PC-9 (cell line): Measurements from ENCODE around the gene ABTB2. TPM values are rescaled to one million over a fixed set of nuclear protein-coding genes. Genes with fewer than 3 reads are reported as not detected.

ENCODE experiments used
- BruUV-seq: library from RNA; stranded (reverse); fragments of 400-500 nt; replicated peaks from 2 replicates; lab custom pipeline; 2021; lab: Mats Ljungman, UMichigan
- CTCF ChIA-PET: fragments of 300-600 bp; sonication (Branson Sonifier 250); formaldehyde crosslinking; loops from one replicate; lab custom pipeline; 2022; ENCODE audit warnings: antibody characterized with exemption; lab: Charles Lee
- POLR2A ChIA-PET: fragments of 300-600 bp; sonication (Branson Sonifier 250); formaldehyde crosslinking; loops from one replicate; lab custom pipeline; 2022; ENCODE audit warnings: antibody characterized with exemption; ENCODE audit not compliant: unreplicated experiment; lab: Charles Lee
- DNase-seq, 2 experiments: peaks; one replicate each; pipeline versions ENCODE4 v3.0.0 to v3.0.0-alpha.2; 2015 to 2022; ENCODE audit warnings: mixed read lengths in 1 of 2
- H2AFZ ChIP-seq: fragments of 200-600 bp; sonication (generic); 2 replicates; pipeline ENCODE4 v1.8.1; 2017; ENCODE audit warnings: antibody characterized with exemption
- H3F3A ChIP-seq: fragments of 200-600 bp; sonication (generic); 2 replicates; pipeline ENCODE4 v1.8.1; 2017; ENCODE audit warnings: antibody characterized with exemption, mild to moderate bottlenecking, low read depth; ENCODE audit not compliant: insufficient read depth
- H3K27ac ChIP-seq: fragments of 200-600 bp; sonication (generic); 2 replicates; pipeline ENCODE4 v1.6.1; 2016; ENCODE audit warnings: mixed run types
- H3K27me3 ChIP-seq: fragments of 200-600 bp; sonication (generic); 2 replicates; pipeline ENCODE4 v1.6.1; 2016; ENCODE audit warnings: low read depth, mixed run types; ENCODE audit not compliant: insufficient read depth
- H3K36me3 ChIP-seq: fragments of 200-600 bp; sonication (generic); 2 replicates; pipeline ENCODE4 v1.6.1; 2016; ENCODE audit warnings: low read depth, mixed run types
- H3K4me1 ChIP-seq: fragments of 200-600 bp; sonication (generic); replicated peaks from 2 replicates; pipeline ENCODE4 v1.6.1; 2016; ENCODE audit warnings: mixed run types; ENCODE audit not compliant: insufficient read depth
- H3K4me2 ChIP-seq: fragments of 200-600 bp; sonication (generic); 2 replicates; pipeline ENCODE4 v1.6.1; 2017; ENCODE audit warnings: mixed run types
- H3K4me3 ChIP-seq: fragments of 200-600 bp; sonication (generic); 2 replicates; pipeline ENCODE4 v1.6.1; 2016; ENCODE audit warnings: mixed run types
- H3K79me2 ChIP-seq: fragments of 200-600 bp; sonication (generic); 2 replicates; pipeline ENCODE4 v1.6.1; 2017; ENCODE audit warnings: low read depth, mixed run types
- H3K9me2 ChIP-seq: fragments of 200-600 bp; sonication (generic); 2 replicates; pipeline ENCODE4 v1.8.1; 2017; ENCODE audit warnings: mild to moderate bottlenecking; ENCODE audit not compliant: insufficient read depth
- H3K9me3 ChIP-seq: fragments of 200-600 bp; sonication (generic); 2 replicates; pipeline ENCODE4 v1.8.1; 2016; ENCODE audit warnings: low read depth; ENCODE audit not compliant: insufficient read depth
- H4K20me1 ChIP-seq: fragments of 200-600 bp; sonication (generic); 2 replicates; pipeline ENCODE4 v1.8.1; 2017; ENCODE audit not compliant: insufficient read depth
- EZH2 ChIP-seq: fragments of 200-600 bp; sonication (generic); IDR thresholded peaks from 2 replicates; pipeline ENCODE4 v1.8.0; 2017; ENCODE audit warnings: antibody characterized with exemption, low read depth
- intact Hi-C: fragments of 100-400 bp; cut with micrococcal nuclease; formaldehyde crosslinking; loops from one replicate; pipeline ENCODE4 v1.10.0; 2022; ENCODE audit not compliant: unreplicated experiment
- total RNA-seq: library from RNA; stranded (reverse); gene quantifications from 2 replicates; pipeline ENCODE4 v1.2.3, GENCODE V29; 2021
- TF ChIP-seq, protein P1 (sequence below): fragments of 200-600 bp; sonication (generic); conservative IDR thresholded peaks from 2 replicates; pipeline ENCODE4 v1.6.1; 2017; ENCODE audit warnings: mixed run types, antibody characterized with exemption, mild to moderate bottlenecking, moderate library complexity

The ABTB2 gene
- total RNA-seq, 1 experiment from 2014 or later = 12.9 TPM

GRCh38 chr11:34190192-34191139 is 167.3 kb downstream of the ABTB2 start:
- Histone ChIP-seq H2AFZ (no peak overlapping the region), H3K27me3 (no peaks in the 10 kb centered on the region)
- intact Hi-C loops = no loop called here

GRCh38 chr11:34189191-34189590 is 168.6 kb downstream of the ABTB2 start:
- peaks cover 34% of the 10 kb centered on the region for H3K79me2 ChIP-seq
- no peak for DNase-seq

More at GRCh38 chr11:34190192-34191139, 167.3 kb downstream of the ABTB2 start:
- DNase-seq = no peak
- Histone ChIP-seq H3K9me2 (no peaks in the 10 kb centered on the region), H3K9me3 (no peaks in the 10 kb centered on the region), H3K4me3 (no peak overlapping the region), H4K20me1 (peaks cover 16% of the 10 kb centered on the region), H3K27ac (no peak overlapping the region), H3F3A (peaks cover 35% of the 10 kb centered on the region; the same call in 1 of the 2 replicates), H3K36me3 (no peaks in the 10 kb centered on the region), H3K4me1 (peaks cover 31% of the 10 kb centered on the region), H3K79me2 (peaks cover 34% of the 10 kb centered on the region), H3K4me2 (no peak overlapping the region)
- CTCF ChIA-PET = interaction anchor here (0.7 kb wide), 1 partner anchor 43 kb away, joined by 5 read pairs; no protein-coding TSS in a partner anchor
- POLR2A ChIA-PET = interaction anchor here (0.6 kb wide), 1 partner anchor 84 kb away, joined by 5 read pairs; no protein-coding TSS in a partner anchor
- TF ChIP-seq EZH2 = no peak
- TF ChIP-seq, protein P1, sequence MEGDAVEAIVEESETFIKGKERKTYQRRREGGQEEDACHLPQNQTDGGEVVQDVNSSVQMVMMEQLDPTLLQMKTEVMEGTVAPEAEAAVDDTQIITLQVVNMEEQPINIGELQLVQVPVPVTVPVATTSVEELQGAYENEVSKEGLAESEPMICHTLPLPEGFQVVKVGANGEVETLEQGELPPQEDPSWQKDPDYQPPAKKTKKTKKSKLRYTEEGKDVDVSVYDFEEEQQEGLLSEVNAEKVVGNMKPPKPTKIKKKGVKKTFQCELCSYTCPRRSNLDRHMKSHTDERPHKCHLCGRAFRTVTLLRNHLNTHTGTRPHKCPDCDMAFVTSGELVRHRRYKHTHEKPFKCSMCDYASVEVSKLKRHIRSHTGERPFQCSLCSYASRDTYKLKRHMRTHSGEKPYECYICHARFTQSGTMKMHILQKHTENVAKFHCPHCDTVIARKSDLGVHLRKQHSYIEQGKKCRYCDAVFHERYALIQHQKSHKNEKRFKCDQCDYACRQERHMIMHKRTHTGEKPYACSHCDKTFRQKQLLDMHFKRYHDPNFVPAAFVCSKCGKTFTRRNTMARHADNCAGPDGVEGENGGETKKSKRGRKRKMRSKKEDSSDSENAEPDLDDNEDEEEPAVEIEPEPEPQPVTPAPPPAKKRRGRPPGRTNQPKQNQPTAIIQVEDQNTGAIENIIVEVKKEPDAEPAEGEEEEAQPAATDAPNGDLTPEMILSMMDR = no peak
- no TSS peak for BruUV-seq

GRCh38 chr11:34188181-34188580 is 169.6 kb downstream of the ABTB2 start:
- H3K4me3 ChIP-seq = no peak overlapping the region
- DNase-seq = no peak
- H3K9me3 ChIP-seq = no peaks in the 10 kb centered on the region
- TF ChIP-seq EZH2 = no peak
- TF ChIP-seq, protein P1 = no peak
- H3K27me3 ChIP-seq = no peaks in the 10 kb centered on the region
- peaks cover 14% of the 10 kb centered on the region; the same call in 1 of the 2 replicates for H3F3A ChIP-seq
- intact Hi-C loops = no loop called here
- peaks cover 29% of the 10 kb centered on the region for H3K79me2 ChIP-seq
- H3K4me2 ChIP-seq = no peak overlapping the region
- H2AFZ ChIP-seq = no peak overlapping the region
- no peaks in the 10 kb centered on the region for H3K36me3 ChIP-seq
- H3K4me1 ChIP-seq = peaks cover 8% of the 10 kb centered on the region
- H3K9me2 ChIP-seq = no peaks in the 10 kb centered on the region
- H4K20me1 ChIP-seq = peaks cover 9% of the 10 kb centered on the region
- no TSS peak for BruUV-seq
- ChIA-PET CTCF (no interaction called here), POLR2A (no interaction called here)
- no peak overlapping the region for H3K27ac ChIP-seq

More at GRCh38 chr11:34189191-34189590, 168.6 kb downstream of the ABTB2 start:
- Histone ChIP-seq H3K9me2 (no peaks in the 10 kb centered on the region), H3K27me3 (no peaks in the 10 kb centered on the region), H3K4me1 (peaks cover 18% of the 10 kb centered on the region), H3K36me3 (no peaks in the 10 kb centered on the region), H3K9me3 (no peaks in the 10 kb centered on the region), H3K4me2 (no peak overlapping the region), H4K20me1 (peaks cover 15% of the 10 kb centered on the region), H3F3A (peaks cover 24% of the 10 kb centered on the region; the same call in 1 of the 2 replicates), H2AFZ (no peak overlapping the region), H3K27ac (no peak overlapping the region), H3K4me3 (no peak overlapping the region)
- no TSS peak for BruUV-seq
- CTCF ChIA-PET = no interaction called here
- POLR2A ChIA-PET = no interaction called here
- no peak for TF ChIP-seq EZH2
- TF ChIP-seq, protein P1 = no peak
- intact Hi-C loops = no loop called here
